ENCODE results near the gene LINGO4. TPM values are rescaled to one million over a fixed set of nuclear protein-coding genes. Genes with fewer than 3 reads are reported as not detected.
"Not testable (repeated sequence)": the region's sequence is repeated elsewhere in the genome, so short reads cannot be mapped to it uniquely, and the experiment has no call there.

Gene LINGO4
- total RNA-seq, 1 experiment from 2014 or later: not detected

DNA sequence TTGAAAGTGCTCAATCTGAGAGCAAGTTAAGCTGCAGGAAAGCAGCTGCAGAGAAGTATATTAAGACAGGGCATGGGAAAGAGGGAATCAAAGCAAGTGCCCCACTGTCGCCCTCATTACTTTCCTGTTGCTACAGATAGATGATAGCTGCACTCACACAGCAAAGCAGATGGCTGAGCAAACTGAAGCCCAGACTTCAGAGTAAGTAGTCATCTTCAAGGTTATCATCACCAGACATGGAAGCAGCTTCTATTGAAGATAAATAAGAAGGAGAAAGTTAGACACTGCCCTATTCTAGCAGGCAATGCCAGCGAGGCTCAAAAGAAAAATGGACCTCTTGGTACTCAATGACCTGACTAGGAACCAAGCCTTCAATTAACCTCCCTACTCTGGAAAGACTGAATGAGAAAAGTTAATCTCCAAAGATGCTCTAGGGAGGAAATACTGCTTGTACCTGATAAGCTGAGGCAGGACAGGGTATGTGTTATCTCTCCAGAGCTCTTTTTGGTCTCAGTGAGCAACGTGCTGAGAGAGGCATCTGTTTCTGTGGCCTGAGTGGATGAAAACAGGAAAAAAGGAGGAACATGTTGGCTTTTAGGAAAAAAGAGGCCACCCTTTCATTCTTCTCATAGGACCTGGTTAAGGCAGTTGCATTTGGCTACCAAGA lies 30.8 kb downstream of the LINGO4 start:
- no peak overlapping the region for H3K4me3 ChIP-seq (ENCODE audit: low read depth, low read length)
- Mint-ChIP-seq H3K36me3 (ENCODE audit: insufficient read depth, unreplicated experiment) (no peaks in the 10 kb centered on the region), H3K27me3 (ENCODE audit: insufficient read depth, unreplicated experiment) (no peaks in the 10 kb centered on the region), H3K9me3 (ENCODE audit: unreplicated experiment) (no peaks in the 10 kb centered on the region), H3K27ac (ENCODE audit: unreplicated experiment) (no peak overlapping the region), H3K4me1 (ENCODE audit: low read depth, unreplicated experiment) (no peaks in the 10 kb centered on the region), H3K4me3 (ENCODE audit: unreplicated experiment) (no peak overlapping the region)
- TF ChIP-seq, protein P1, sequence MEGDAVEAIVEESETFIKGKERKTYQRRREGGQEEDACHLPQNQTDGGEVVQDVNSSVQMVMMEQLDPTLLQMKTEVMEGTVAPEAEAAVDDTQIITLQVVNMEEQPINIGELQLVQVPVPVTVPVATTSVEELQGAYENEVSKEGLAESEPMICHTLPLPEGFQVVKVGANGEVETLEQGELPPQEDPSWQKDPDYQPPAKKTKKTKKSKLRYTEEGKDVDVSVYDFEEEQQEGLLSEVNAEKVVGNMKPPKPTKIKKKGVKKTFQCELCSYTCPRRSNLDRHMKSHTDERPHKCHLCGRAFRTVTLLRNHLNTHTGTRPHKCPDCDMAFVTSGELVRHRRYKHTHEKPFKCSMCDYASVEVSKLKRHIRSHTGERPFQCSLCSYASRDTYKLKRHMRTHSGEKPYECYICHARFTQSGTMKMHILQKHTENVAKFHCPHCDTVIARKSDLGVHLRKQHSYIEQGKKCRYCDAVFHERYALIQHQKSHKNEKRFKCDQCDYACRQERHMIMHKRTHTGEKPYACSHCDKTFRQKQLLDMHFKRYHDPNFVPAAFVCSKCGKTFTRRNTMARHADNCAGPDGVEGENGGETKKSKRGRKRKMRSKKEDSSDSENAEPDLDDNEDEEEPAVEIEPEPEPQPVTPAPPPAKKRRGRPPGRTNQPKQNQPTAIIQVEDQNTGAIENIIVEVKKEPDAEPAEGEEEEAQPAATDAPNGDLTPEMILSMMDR (IDR thresholded peaks at IDR 0.05; ENCODE audit: insufficient read depth in 1 of 2, low read depth in 1 of 2, low read length in 1 of 2, severe bottlenecking in 1 of 2, unreplicated experiment in 1 of 2): no peak
- no TSS peak for BruUV-seq (replicated peaks)
- no peaks in the 10 kb centered on the region; the same call in 1 of the 2 replicates for H3K36me3 ChIP-seq (ENCODE audit: control insufficient read depth, insufficient read depth, low read length)
- H3K9me3 ChIP-seq: no peaks in the 10 kb centered on the region
- H3K4me1 ChIP-seq: no peaks in the 10 kb centered on the region
- POLR2A ChIA-PET: interaction anchor here (0.7 kb wide), 1 partner anchor 11 kb away, joined by 3 read pairs; the partner anchor contains the start of gene MRPL9
- intact Hi-C loops (cut with micrococcal nuclease; ENCODE audit: unreplicated experiment): no loop called here
- no peaks in the 10 kb centered on the region for H3K27me3 ChIP-seq (replicated peaks; ENCODE audit: control insufficient read depth, insufficient read depth, low read length)
- CTCF ChIA-PET: no interaction called here
- DNase-seq: no peak

DNA sequence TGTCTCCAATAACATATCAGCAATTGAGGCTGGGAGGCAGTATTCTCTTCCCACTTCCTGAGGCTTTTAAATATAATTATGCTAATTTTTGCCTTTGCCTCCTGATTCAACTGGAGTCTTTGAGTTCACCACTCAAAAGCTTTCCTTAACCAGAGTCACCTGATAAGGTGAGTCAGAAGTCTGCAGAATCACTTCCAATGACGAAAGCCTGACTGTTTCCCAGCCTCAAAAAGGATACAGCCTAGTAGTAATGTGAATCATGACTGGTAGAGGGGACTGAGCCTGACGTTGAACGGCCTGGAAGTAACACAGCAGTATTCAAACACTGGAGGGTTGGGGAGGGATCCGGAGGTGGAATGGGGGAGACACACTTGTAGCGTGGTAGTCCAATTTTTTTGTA lies 31.5 kb downstream of the LINGO4 start:
- H3K9me3 ChIP-seq: no peaks in the 10 kb centered on the region
- POLR2A ChIA-PET: no interaction called here
- H3K4me1 ChIP-seq: peaks cover under 1% of the 10 kb centered on the region; the same call in 1 of the 2 replicates
- Mint-ChIP-seq H3K36me3 (ENCODE audit: insufficient read depth, unreplicated experiment) (no peaks in the 10 kb centered on the region), H3K4me1 (ENCODE audit: low read depth, unreplicated experiment) (no peaks in the 10 kb centered on the region), H3K9me3 (ENCODE audit: unreplicated experiment) (no peaks in the 10 kb centered on the region), H3K27ac (ENCODE audit: unreplicated experiment) (no peak overlapping the region), H3K4me3 (ENCODE audit: unreplicated experiment) (no peak overlapping the region), H3K27me3 (ENCODE audit: insufficient read depth, unreplicated experiment) (no peaks in the 10 kb centered on the region)
- TF ChIP-seq, protein P1 (IDR thresholded peaks at IDR 0.05; ENCODE audit: insufficient read depth in 1 of 2, low read depth in 1 of 2, low read length in 1 of 2, severe bottlenecking in 1 of 2, unreplicated experiment in 1 of 2): no peak
- no peak for DNase-seq
- intact Hi-C loops (cut with micrococcal nuclease; ENCODE audit: unreplicated experiment): no loop called here
- no peaks in the 10 kb centered on the region for H3K27me3 ChIP-seq (replicated peaks; ENCODE audit: control insufficient read depth, insufficient read depth, low read length)
- H3K36me3 ChIP-seq (ENCODE audit: control insufficient read depth, insufficient read depth, low read length): no peaks in the 10 kb centered on the region; the same call in 1 of the 2 replicates
- H3K4me3 ChIP-seq (ENCODE audit: low read depth, low read length): no peak overlapping the region
- CTCF ChIA-PET: no interaction called here
- BruUV-seq (replicated peaks): TSS peak; percentile 38

DNA sequence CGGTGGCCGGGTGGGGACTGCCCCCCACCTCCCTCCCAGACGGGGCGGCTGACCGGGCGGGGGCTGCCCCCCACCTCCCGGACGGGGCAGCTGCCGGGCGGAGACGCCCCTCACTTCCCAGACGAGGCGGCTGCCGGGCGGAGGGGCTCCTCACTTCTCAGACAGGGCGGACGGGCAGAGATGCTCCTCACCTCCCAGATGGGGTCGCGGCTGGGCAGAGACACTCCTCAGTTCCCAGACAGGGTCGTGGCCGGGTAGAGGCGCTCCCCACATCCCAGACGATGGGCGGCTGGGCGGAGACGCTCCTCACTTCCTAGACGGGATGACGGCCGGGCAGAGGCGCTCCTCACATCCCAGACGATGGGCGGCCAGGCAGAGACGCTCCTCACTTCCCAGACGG lies 35.9 kb downstream of the LINGO4 start:
- CTCF ChIA-PET; BruUV-seq (replicated peaks); H3K27me3 ChIP-seq (replicated peaks; ENCODE audit: control insufficient read depth, insufficient read depth, low read length); H3K36me3 ChIP-seq (ENCODE audit: control insufficient read depth, insufficient read depth, low read length); H3K36me3 Mint-ChIP-seq (ENCODE audit: insufficient read depth, unreplicated experiment); DNase-seq; intact Hi-C loops (cut with micrococcal nuclease; ENCODE audit: unreplicated experiment); H3K27me3 Mint-ChIP-seq (ENCODE audit: insufficient read depth, unreplicated experiment); H3K4me3 Mint-ChIP-seq (ENCODE audit: unreplicated experiment); H3K4me3 ChIP-seq (ENCODE audit: low read depth, low read length); H3K9me3 Mint-ChIP-seq (ENCODE audit: unreplicated experiment); POLR2A ChIA-PET; H3K9me3 ChIP-seq; H3K27ac Mint-ChIP-seq (ENCODE audit: unreplicated experiment): not testable (repeated sequence)
- H3K4me1 ChIP-seq: peaks cover 13% of the 10 kb centered on the region
- H3K4me1 Mint-ChIP-seq (ENCODE audit: low read depth, unreplicated experiment): peaks cover 20% of the 10 kb centered on the region

DNA sequence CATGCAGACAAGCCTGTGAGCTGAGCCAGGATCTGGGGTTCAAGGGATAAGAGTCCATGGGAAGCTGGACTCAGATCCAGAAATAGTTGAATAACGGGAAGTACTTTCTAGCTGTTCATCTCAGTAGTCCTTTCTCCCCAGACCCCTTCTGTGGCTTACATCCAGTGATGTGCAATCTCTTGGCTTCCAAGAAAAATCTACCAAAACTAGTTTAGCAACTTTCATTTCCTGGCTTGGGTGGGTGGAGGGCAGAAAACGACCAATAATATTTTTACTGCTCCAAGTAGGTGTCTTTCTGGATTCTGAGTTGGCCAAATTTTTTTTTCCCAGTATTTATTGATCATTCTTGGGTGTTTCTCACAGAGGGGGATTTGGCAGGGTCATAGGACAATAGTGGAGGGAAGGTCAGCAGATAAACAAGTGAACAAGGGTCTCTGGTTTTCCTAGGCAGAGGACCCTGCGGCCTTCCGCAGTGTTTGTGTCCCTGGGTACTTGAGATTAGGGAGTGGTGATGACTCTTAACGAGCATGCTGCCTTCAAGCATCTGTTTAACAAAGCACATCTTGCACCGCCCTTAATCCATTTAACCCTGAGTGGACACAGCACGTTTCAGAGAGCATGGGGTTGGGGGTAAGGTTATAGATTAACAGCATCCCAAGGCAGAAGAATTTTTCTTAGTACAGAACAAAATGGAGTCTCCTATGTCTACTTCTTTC lies 36.7 kb downstream of the LINGO4 start:
- Mint-ChIP-seq H3K4me3 (ENCODE audit: unreplicated experiment) (peak overlapping the region; percentile 36), H3K4me1 (ENCODE audit: low read depth, unreplicated experiment) (peaks cover 25% of the 10 kb centered on the region)
- DNase-seq: peak in 1 of 2 experiments; percentile 56

More for the DNA sequence above, 36.7 kb downstream of the LINGO4 start:
- intact Hi-C loops (cut with micrococcal nuclease; ENCODE audit: unreplicated experiment); CTCF ChIA-PET; POLR2A ChIA-PET; H3K36me3 Mint-ChIP-seq (ENCODE audit: insufficient read depth, unreplicated experiment); H3K9me3 ChIP-seq; H3K27me3 Mint-ChIP-seq (ENCODE audit: insufficient read depth, unreplicated experiment); H3K36me3 ChIP-seq (ENCODE audit: control insufficient read depth, insufficient read depth, low read length); H3K9me3 Mint-ChIP-seq (ENCODE audit: unreplicated experiment); H3K27me3 ChIP-seq (replicated peaks; ENCODE audit: control insufficient read depth, insufficient read depth, low read length); BruUV-seq (replicated peaks); H3K4me3 ChIP-seq (ENCODE audit: low read depth, low read length): not testable (repeated sequence)
- H3K27ac Mint-ChIP-seq (ENCODE audit: unreplicated experiment): peak overlapping the region; percentile 83
- H3K4me1 ChIP-seq: peaks cover 17% of the 10 kb centered on the region
